ENCODE results near the gene CHGA. TPM values are rescaled to one million over a fixed set of nuclear protein-coding genes. Genes with fewer than 3 reads are reported as not detected.

The CHGA gene
- total and polyA plus RNA-seq, 10 donors, result 0.09 to 0.20 TPM; not detected in 8

DNA sequence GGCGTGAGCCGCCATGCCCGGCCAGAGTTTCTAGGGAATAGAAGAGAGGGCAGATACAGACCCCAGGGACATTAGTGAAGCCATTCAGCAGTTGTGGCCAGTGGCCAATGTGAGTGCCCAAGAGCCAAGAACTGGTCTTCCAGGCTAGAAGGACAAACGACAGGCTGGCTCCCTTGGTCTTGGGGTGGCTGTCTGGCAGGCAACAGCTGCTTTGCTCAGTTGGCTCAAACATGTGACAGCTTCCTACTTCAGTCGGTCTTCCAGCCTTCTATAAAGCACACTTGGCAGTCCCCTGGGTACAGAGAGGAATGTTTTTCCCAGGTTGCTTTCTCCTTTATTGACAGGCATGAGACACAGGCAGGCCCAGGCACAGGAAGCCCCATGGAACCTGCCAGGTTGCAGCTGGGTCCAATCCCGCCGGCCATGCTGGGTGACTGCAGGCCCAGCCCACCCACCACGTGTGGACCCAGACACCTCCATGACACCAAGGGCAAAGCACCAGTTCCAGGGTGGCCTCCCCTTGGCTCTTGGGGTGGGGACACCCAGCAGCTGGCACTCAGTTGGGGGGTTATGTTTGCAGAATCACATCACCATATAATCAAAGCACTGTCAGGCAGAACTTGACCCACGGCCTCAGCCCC lies 15.4 kb downstream of the CHGA start:
- WGBS, 5 donors, result 78 to 95% (median 91%) methylated on average over 7 to 9 of the region's 9 CpGs
- no peaks in the 10 kb centered on the region for H3K4me1 ChIP-seq
- no peak for DNase-seq
- intact Hi-C loops (cut with DNase I; ENCODE audit: low total_unique reads), result no loop called here
- H3K9me3 ChIP-seq, result no peaks in the 10 kb centered on the region
- H3K4me3 ChIP-seq, result no peak overlapping the region
- H3K27ac ChIP-seq, result no peak overlapping the region
- peaks cover 0 to 92% (median 58%) of the 10 kb centered on the region in 6 donors for H3K36me3 ChIP-seq
- TF ChIP-seq, protein P1, sequence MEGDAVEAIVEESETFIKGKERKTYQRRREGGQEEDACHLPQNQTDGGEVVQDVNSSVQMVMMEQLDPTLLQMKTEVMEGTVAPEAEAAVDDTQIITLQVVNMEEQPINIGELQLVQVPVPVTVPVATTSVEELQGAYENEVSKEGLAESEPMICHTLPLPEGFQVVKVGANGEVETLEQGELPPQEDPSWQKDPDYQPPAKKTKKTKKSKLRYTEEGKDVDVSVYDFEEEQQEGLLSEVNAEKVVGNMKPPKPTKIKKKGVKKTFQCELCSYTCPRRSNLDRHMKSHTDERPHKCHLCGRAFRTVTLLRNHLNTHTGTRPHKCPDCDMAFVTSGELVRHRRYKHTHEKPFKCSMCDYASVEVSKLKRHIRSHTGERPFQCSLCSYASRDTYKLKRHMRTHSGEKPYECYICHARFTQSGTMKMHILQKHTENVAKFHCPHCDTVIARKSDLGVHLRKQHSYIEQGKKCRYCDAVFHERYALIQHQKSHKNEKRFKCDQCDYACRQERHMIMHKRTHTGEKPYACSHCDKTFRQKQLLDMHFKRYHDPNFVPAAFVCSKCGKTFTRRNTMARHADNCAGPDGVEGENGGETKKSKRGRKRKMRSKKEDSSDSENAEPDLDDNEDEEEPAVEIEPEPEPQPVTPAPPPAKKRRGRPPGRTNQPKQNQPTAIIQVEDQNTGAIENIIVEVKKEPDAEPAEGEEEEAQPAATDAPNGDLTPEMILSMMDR (IDR thresholded peaks at IDR 0.05 in 8 of 11, conservative IDR thresholded peaks at IDR 0.05 in 3 of 11), result no peak
- no peaks in the 10 kb centered on the region for H3K27me3 ChIP-seq (replicated peaks in 1 of 7)

DNA sequence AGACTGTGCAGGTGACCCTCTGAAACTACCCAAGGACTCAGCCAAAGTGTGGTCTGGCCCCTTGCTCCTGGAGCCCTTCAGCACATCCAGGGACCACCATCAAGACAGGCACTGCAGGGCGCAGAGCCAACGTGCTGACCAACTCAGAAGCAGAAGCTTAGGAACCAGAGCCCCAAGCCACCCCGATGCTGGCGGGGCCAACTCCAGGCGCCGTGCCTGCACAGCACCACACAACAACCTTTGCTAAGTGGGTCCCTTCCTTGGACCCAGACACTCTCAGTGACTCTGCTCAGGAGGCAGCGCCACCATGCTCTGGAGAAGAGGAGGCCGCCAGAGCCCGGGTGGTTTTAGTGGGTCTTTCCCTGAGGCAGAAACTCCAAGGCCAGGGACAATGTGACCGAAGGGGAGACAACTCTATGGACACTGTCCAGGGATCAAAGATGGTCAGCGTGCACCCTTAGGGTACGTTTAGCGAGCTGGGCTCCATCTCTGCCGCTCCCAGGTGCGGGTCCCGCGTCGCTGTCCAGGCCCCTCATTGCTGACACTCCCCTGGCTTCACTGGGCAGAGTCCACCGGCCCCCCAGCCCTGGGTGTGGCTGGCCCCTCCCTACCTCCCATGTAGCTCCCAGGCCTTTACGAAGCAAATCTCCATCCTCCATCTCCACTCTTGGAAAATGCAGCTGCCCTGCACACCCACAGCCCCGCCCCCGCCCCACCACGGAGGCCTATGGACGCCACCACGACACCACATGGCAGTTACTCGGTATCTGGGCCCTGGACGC lies 16.1 kb downstream of the CHGA start:
- no peak for DNase-seq
- Histone ChIP-seq H3K27ac (no peak overlapping the region), H3K9me3 (no peaks in the 10 kb centered on the region), H3K4me1 (no peaks in the 10 kb centered on the region), H3K4me3 (no peak overlapping the region), H3K27me3 (replicated peaks in 1 of 7) (no peaks in the 10 kb centered on the region), H3K36me3 (peaks cover 0 to 98% (median 65%) of the 10 kb centered on the region in 6 donors)
- TF ChIP-seq, protein P1 (IDR thresholded peaks at IDR 0.05 in 8 of 11, conservative IDR thresholded peaks at IDR 0.05 in 3 of 11), result no peak
- no peak for TF ChIP-seq POLR2AphosphoS5 (IDR thresholded peaks at IDR 0.05)
- TF ChIP-seq POLR2A (IDR thresholded peaks at IDR 0.05), result no peak
- WGBS, 5 donors, result 85 to 96% (median 94%) methylated on average over 19 to 27 of the region's 27 CpGs
- intact Hi-C loops (cut with DNase I; ENCODE audit: low total_unique reads), result no loop called here

DNA sequence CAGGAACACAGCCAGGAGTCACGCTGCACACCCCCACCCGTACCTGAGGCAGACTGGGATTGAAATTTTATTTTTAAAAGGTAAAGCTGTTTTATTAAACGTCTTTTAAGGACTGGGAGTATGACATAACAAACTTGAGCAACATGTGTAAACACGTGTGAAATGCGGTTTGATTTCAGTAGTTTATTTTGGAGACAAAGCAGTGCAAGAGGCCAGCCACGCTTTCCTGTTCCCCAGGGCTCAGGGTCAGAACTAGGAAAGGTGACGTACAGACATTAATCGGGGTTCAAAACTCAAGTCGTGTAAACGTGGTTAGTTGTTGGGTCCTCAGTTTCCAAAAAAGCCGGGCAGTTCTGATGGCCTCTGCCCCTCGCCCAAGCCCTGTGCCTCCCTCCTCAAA lies 16.7 kb downstream of the CHGA start:
- no peaks in the 10 kb centered on the region for H3K9me3 ChIP-seq
- DNase-seq, result no peak
- no peaks in the 10 kb centered on the region for H3K27me3 ChIP-seq (replicated peaks in 1 of 7)
- no peak overlapping the region for H3K27ac ChIP-seq
- no peaks in the 10 kb centered on the region for H3K4me1 ChIP-seq
- peaks cover 0 to 98% (median 71%) of the 10 kb centered on the region in 6 donors for H3K36me3 ChIP-seq
- WGBS, 5 donors, result 63 to 92% (median 75%) methylated on average over 12 of the region's 12 CpGs
- intact Hi-C loops (cut with DNase I; ENCODE audit: low total_unique reads), result no loop called here
- no peak overlapping the region for H3K4me3 ChIP-seq
- TF ChIP-seq, protein P1 (IDR thresholded peaks at IDR 0.05 in 8 of 11, conservative IDR thresholded peaks at IDR 0.05 in 3 of 11), result no peak
- no peak for TF ChIP-seq POLR2A (IDR thresholded peaks at IDR 0.05)
- TF ChIP-seq POLR2AphosphoS5 (IDR thresholded peaks at IDR 0.05), result no peak

DNA sequence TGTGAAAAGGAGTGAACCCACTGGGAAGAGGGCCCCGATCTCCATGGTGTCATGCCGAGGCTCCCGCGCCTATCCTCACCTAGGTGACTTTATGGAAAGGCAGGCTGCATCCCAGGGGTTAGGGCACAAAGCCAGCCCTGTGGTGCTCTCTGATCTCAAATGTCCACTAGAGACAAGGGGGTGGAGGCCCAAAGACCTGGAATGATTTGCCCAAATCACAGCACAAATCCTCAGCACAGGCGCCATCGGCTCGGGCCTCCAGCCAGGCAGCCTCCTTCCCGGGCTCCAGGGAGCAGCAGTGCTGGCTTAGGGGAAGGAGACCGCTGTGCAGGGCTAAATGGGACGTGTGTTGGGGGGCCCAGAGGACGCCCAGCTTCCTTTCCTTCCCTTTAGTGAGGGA lies 17.6 kb downstream of the CHGA start:
- peaks cover 0 to 100% (median 80%) of the 10 kb centered on the region in 6 donors for H3K36me3 ChIP-seq
- no peaks in the 10 kb centered on the region for H3K9me3 ChIP-seq
- WGBS, 5 donors, result 86 to 96% (median 90%) methylated on average over 11 of the region's 11 CpGs
- no peaks in the 10 kb centered on the region for H3K27me3 ChIP-seq (replicated peaks in 1 of 7)
- no peak for DNase-seq
- H3K4me1 ChIP-seq, result no peaks in the 10 kb centered on the region
- H3K4me3 ChIP-seq, result no peak overlapping the region
- H3K27ac ChIP-seq, result no peak overlapping the region
- intact Hi-C loops (cut with DNase I; ENCODE audit: low total_unique reads), result no loop called here
- no peak for TF ChIP-seq POLR2AphosphoS5 (IDR thresholded peaks at IDR 0.05)
- TF ChIP-seq, protein P1 (IDR thresholded peaks at IDR 0.05 in 8 of 11, conservative IDR thresholded peaks at IDR 0.05 in 3 of 11), result no peak
- no peak for TF ChIP-seq POLR2A (IDR thresholded peaks at IDR 0.05)
